Fibroblast of the conjunctiva (primary cell): ENCODE results near the gene FHIT.

ENCODE experiments used
- DNase-seq: peaks from one replicate; pipeline ENCODE4 v3.0.0-alpha.2; 2010; ENCODE audit warnings: low read depth

Gene FHIT

GRCh38 chr3:59996056-59996455, 1255.2 kb downstream of the FHIT start:
- DNase-seq, result no peak

DNA sequence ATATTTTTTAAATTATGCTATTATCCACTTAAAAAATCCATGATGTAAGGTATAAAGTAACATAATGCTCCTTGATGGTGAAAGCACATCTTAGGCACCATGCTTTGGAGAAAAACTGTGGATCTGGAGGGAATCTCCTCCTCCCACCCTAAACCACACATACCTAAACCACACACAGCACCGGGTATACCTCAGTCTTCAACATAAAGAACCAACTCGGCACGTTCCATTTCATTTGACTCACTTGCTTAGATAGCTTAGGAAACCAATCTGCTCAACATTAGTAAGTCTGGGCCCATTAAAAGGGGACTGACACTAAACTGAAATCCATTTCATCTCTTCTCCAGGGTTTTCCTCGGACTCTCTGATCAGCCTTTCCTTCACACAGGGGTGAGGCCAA, 1255.7 kb downstream of the FHIT start:
- no peak for DNase-seq

- no peak for DNase-seq
Observed at GRCh38 chr3:59994732-59995304, 1256.4 kb downstream of the FHIT start.

GRCh38 chr3:59992578-59992977, 1258.7 kb downstream of the FHIT start:
- DNase-seq, result no peak

- no peak for DNase-seq
Observed at GRCh38 chr3:59990915-59991314, 1260.3 kb downstream of the FHIT start.

GRCh38 chr3:59982510-59982909, 1268.7 kb downstream of the FHIT start:
- no peak for DNase-seq

DNA sequence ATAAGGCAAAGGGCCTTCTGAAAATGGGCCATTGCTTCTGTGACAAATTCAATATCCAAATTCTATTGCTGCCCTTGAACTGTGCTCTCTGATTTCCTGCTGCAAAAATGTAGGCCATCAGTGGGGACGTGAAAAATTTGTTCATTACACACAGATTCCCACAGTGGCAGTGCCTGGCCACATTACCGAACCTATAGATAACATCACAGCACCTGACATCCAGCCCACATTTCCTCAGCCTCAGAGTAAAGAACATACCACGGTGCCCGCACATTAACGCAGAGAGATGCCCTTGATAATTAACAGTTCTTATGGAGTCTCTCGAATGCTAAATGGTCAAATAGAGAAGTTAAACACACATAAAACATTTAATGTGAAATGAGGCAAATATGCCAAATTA, 1269.9 kb downstream of the FHIT start:
- DNase-seq, result no peak

DNA sequence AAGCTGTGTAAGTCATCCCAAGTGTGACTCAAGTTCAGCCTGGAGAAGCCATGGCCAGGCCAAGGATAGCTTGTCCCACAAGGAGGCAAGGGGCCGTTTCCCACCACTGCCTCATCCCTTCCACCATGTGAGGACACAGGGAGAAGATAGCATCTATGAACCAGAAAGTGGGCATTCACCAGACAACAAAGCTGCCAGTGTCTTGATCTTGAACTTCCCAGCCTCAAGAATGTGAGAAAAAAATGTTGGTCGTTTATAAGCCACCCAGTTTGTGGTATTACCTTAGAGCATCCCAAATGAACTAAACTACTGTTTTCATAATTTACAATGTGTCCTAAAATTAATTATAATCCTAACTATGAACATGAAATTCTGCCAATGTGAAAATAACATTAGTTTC, 1270.7 kb downstream of the FHIT start:
- DNase-seq, result no peak

DNA sequence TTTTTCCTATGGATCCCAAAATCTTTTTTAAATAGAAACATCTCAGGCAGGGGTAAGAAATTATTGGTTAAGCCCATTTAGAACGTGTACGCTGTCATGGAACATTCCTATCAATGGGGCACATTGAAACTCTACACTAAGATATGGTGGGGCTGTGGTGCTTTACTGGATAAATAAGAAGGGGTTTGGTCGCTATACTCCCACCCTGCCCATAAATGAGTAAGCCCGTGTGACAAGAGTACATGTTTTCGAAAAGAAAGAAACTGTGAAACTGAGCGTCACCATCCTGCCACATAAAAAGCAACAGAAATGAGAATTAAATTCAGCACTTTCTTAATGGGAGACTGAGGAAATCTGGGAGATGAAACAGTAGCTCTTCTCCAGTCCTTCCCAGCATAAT, 1271.7 kb downstream of the FHIT start:
- no peak for DNase-seq

- no peak for DNase-seq
Observed at GRCh38 chr3:59978979-59979378, 1272.3 kb downstream of the FHIT start.

DNA sequence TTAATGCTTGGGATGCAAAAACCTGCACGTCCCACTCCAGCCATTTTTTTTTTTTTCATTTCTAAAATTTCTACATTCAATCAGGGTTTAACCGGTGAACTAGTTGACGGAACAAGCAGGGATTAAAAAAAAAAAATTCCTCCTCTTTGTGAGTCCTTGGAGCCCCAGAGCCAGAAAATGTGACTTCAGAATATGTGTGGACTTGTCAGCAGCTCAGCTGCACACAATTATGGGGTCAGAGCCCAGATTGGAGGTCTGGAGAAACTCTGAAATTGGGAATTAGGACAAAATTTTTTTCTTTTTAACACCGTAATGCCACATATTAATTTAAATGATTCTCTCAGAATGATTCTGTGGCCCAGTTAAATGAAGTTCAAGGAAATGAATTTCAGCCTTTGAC, 1280.5 kb downstream of the FHIT start:
- no peak for DNase-seq

GRCh38 chr3:59970376-59970775, 1280.9 kb downstream of the FHIT start:
- no peak for DNase-seq

DNA sequence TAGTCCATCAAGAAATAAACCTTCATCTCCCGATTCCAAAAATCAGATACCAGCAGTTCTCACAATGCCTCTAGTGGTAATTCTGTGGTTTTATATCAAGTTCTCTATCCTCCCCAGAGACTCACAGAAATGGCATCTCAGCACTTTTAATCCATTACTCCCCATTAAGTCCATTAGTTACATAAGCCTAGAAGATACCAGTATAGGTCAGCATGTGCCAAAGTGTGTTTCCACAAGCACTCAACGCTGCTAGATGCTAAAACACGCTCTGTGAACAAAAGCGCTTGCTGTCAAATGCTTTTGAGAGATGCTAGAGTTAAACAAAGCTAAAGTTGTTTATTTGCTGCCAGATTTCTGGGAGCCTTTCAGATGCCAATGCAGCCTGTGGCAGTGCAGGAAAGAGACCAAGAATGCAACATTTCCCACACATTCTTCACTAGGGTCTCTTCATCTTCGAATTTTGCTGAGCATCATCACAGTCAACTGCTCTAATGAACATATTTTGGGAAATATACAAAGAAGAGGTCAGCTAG, 1282.7 kb downstream of the FHIT start:
- no peak for DNase-seq

DNA sequence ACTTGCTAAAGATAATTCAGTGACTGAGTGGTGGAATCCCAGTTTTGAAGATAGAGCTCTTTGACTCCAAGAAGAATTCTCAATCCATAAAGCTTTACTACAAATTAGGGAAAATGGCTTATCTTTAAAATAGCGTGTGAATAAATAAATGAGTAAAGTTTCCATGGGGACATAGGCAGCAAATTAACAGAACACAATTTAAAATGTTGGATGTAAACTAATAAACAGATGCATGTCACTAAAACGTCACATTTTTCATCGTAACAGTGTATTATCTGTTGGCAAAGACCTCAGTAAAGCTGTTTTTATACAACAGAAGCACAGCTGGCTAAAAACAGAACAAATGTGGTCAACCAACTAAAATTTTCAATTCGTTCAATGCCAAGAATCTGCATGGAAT, 1287.6 kb downstream of the FHIT start:
- no peak for DNase-seq

- no peak for DNase-seq
Observed at GRCh38 chr3:59957150-59957549, 1294.1 kb downstream of the FHIT start.

GRCh38 chr3:59953104-59953503, 1298.1 kb downstream of the FHIT start:
- no peak for DNase-seq

GRCh38 chr3:59949311-59949710, 1301.9 kb downstream of the FHIT start:
- no peak for DNase-seq

DNA sequence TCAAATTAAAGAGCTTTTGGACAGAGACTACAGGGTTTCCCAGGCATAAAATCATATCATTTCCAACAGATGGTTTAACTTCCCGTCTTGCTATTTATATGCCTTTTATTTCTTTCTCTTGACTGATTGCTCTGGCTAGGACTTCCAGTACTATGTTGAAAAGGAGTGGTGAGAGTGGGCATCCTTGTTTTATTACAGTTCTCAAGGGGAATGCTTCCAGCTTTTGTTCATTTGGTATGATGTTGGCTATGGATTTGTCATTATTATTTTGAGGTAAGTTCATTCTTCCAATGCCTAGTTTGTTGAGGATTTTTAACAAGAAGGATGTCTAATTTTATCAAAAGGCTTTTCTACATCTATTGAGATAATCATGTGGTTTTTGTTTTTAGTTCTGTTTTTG, 1304.9 kb downstream of the FHIT start:
- DNase-seq, result no peak

DNA sequence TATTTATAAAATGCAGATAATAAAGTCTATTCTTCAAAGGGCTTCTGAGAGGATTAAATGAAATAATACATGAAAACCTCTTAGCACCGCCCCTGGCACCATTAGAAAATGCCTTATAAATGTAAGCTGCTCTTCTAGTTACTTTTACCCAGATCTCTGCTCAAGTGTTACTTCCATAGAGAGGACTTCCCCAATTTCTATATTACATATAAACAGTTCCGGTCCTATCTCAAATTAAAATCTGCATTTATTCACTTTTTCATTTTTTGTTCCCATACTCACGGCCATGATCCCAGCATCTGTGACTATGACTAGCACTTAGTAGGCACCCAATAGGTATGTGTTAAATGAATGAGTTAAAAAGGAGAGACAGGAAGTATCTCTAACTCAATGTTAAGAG, 1310.5 kb downstream of the FHIT start:
- DNase-seq, result no peak

DNA sequence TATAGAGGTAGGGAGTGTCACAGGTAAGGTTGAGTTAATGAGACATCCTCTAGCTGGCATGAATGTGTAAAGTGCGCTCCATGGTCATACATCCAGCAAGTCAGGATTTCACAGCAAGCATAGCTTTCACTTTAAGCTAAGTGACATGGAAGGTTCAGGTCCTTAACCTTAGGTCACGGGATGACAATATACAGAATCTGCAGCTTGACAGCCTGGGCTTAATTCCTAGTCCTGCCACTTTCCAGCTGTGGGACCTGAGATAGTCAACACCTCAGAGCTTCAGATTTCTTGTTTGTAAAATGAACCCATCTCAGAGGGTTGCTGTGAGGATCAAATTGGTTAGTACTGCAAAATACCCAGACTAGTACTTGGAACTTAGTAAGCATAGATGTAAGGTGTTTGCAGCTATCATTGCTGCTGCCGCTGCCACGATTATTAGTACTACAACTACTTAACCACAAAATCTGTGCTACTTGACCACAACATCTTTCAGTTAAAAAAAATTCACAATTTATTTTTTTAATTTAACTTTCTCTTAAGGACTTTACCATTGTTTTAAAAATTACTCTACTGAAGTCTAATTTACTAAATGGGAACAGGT, 1311.3 kb downstream of the FHIT start:
- DNase-seq, result no peak

DNA sequence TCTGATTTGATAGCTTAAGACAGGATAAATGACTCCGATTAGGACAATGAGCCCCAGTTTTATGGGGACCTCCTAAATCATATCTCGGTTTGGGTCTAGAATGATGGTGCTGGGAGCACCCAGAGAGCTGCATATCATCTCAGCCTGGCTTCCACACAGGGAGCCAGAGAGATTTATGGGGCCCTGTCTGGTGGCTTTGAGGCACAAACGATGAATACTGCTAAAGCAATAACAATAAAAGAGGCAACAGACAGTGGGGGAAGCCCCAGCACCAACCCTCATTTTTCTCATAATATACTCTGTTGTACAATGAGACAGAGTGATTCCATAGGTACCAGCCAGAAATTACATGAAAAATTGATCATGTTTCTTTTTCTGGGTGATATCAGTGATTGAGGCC, 1312.4 kb downstream of the FHIT start:
- DNase-seq, result no peak

- no peak for DNase-seq
Observed at GRCh38 chr3:59937201-59937600, 1314.1 kb downstream of the FHIT start.

DNA sequence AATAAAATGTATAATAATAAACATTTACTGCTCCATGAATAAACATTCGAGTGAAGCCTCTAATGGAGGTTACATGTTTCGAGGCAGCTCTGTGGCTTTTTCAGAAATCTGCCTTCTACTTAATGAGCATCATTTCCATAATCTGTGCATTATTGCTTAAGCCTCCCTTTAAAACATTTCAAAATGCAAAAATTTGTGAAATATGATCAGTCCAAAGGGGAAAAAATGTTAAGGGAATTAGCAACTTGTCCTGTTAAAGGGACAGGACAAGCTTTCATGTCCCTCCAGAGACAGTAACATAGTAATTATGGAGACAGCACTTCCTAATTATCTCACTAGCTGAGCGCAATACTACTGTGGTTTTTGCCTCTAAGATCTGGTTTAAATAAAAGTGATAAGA, 1314.8 kb downstream of the FHIT start:
- DNase-seq, result no peak

- no peak for DNase-seq
Observed at GRCh38 chr3:59935025-59935424, 1316.2 kb downstream of the FHIT start.
